Lower leg skin (tissue), 4 donors: Measurements from ENCODE around the gene NME5. TPM values are rescaled to one million over a fixed set of nuclear protein-coding genes. Genes with fewer than 3 reads are reported as not detected.

Experiments
- DNase-seq, 2 donors: peaks; one replicate each; pipeline ENCODE4 v3.0.0-alpha.2; 2019; ENCODE audit warnings: low spot score in 2 of 2
- H3K4me3 ChIP-seq: fragments of 200-600 bp; sonication (generic); 2 replicates; pipeline ENCODE4 v1.5.1; 2017; ENCODE audit warnings: mild to moderate bottlenecking, low read depth; ENCODE audit not compliant: poor library complexity, severe bottlenecking
- POLR2A ChIP-seq, 2 donors: fragments of 450-650 bp; IDR thresholded peaks; one replicate each; pipeline ENCODE4 v1.6.1; 2016 to 2017; ENCODE audit warnings: antibody characterized with exemption in 2 of 2, mild to moderate bottlenecking in 1 of 2, moderate library complexity in 1 of 2
- WGBS, 2 donors: methylation state at CpG; one replicate each; pipeline ENCODE4 v1.1.5; 2018; 5-methylcytosine and 5-hydroxymethylcytosine counted together
- intact Hi-C: fragments of 100-400 bp; cut with DNase I; formaldehyde crosslinking; loops from one replicate; pipeline ENCODE4 v1.15.0; 2023; ENCODE audit warnings: low total_unique reads
- total RNA-seq, 4 donors: library from RNA; depleted of rRNA; stranded (reverse); fragments of >200 nt; gene quantifications; one replicate each; pipeline ENCODE4 v1.1.0, GENCODE V29; 2016
- TF ChIP-seq, protein P1 (sequence below), 3 donors: fragments of 450-650 bp; IDR thresholded peaks; one replicate each; pipeline ENCODE4 v1.5.1; 2016; ENCODE audit warnings: antibody characterized with exemption in 3 of 3, mild to moderate bottlenecking in 3 of 3, moderate library complexity in 2 of 3

NME5 gene
- total RNA-seq, 4 donors from 2014 or later, result 0.49 to 1.7 TPM; not detected in 2

DNA sequence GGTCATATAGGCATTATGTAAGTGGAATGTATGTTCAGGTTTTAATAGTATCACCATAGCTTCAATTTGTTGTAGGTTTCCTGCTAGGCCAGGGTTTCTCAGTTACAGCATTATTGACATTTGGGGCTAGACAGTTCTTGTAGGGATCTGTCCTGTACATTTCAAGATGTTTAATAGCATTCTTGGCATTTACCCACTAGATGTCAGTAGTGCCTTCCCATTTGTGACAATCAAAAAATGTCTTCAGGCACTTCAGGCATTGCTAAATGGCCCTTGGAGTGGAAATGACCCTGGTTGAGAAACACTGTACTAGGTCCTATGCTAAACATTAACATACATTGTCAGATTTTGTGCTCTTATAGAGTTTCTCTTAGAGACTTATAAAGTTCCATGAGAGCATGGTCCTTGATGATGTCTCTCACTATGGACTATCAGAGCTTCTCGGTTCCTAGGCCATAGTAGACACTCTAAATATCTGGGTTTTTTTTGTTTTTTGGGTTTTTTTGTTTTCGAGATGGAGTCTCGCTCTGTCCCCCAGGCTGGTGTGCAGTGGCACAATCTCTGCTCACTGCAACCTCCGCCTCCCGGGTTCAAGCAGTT lies 41.1 kb upstream of the NME5 start:
- DNase-seq, result no peak
- WGBS, 2 donors, result 74% methylated on average over 5 of the region's 5 CpGs
- intact Hi-C loops, result no loop called here
- no peak for TF ChIP-seq POLR2A (IDR thresholded peaks at IDR 0.05)
- TF ChIP-seq, protein P1, sequence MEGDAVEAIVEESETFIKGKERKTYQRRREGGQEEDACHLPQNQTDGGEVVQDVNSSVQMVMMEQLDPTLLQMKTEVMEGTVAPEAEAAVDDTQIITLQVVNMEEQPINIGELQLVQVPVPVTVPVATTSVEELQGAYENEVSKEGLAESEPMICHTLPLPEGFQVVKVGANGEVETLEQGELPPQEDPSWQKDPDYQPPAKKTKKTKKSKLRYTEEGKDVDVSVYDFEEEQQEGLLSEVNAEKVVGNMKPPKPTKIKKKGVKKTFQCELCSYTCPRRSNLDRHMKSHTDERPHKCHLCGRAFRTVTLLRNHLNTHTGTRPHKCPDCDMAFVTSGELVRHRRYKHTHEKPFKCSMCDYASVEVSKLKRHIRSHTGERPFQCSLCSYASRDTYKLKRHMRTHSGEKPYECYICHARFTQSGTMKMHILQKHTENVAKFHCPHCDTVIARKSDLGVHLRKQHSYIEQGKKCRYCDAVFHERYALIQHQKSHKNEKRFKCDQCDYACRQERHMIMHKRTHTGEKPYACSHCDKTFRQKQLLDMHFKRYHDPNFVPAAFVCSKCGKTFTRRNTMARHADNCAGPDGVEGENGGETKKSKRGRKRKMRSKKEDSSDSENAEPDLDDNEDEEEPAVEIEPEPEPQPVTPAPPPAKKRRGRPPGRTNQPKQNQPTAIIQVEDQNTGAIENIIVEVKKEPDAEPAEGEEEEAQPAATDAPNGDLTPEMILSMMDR (IDR thresholded peaks at IDR 0.05), result no peak
- H3K4me3 ChIP-seq, result no peak overlapping the region

DNA sequence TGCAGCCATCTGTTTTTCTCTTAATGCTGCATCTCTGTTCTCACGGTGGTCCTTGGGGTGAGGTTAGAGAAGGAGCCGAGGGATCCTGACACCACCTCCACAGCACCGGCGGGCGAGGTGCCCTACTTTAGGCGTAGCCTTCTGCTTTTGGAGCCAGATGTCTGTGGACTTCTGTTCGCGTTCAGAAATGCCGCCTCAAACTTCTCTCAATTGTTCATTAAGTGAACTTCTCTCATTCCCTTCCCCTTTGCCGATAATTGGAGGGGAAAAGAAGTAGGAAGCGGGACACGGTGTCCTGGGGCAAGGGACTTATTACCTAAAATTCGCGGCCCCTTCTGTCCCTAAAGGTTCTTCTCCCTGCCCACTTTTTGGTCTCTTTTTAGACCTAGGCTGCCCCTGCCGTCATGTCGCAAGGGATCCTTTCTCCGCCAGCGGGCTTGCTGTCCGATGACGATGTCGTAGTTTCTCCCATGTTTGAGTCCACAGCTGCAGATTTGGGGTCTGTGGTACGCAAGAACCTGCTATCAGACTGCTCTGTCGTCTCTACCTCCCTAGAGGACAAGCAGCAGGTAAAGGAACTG lies 40.1 kb upstream of the NME5 start:
- H3K4me3 ChIP-seq, result no peak overlapping the region
- intact Hi-C loops, result no loop called here
- no peak for DNase-seq
- no peak for TF ChIP-seq POLR2A (IDR thresholded peaks at IDR 0.05)
- TF ChIP-seq, protein P1 (IDR thresholded peaks at IDR 0.05), result no peak
- 2 to 3% methylated on average over 23 of the region's 23 CpGs for WGBS, 2 donors

DNA sequence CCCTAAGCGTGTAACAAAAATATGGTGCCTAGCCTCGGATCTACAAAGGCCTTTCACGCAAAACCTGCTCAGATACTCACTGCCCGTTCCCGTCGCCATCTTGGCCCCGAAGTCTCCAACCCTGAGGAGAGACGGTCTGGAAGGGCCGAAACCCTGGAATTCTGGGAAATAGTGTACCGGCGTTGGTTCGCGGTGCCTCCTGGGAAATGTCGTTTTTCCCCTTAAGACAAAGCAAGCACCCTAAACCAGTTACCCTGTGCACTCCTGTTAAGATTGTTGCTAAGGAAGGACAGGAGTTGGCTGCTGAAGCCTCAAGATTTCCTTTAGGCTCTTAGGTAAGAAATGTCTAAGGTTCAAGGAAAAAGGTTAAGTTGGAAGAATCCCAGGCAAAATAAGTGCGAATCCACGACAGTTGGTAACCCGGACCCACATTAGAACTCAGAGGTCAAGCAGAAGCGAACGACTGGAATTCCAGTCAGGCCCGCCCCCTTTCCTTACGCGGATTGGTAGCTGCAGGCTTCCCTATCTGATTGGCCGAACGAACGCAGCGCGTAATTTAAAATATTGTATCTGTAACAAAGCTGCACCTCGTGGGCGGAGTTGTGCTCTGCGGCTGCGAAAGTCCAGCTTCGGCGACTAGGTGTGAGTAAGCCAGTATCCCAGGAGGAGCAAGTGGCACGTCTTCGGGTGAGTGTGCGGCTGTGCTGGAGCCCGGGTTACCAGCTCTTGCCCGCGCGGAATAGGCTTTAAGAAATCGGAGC lies 39.5 kb upstream of the NME5 start, which contains the start of the genes BRD8 and KIF20A:
TSS of gene BRD8 (minus strand) at position 115 of the 761 bp plus-strand sequence. CDS start at position 99, 16 bp downstream.
TSS of gene KIF20A (plus strand) at position 597 of the 761 bp plus-strand sequence. CDS start 569 bp downstream, outside the sequence.
- 1% methylated on average over 41 of the region's 41 CpGs for WGBS, 2 donors

DNA sequence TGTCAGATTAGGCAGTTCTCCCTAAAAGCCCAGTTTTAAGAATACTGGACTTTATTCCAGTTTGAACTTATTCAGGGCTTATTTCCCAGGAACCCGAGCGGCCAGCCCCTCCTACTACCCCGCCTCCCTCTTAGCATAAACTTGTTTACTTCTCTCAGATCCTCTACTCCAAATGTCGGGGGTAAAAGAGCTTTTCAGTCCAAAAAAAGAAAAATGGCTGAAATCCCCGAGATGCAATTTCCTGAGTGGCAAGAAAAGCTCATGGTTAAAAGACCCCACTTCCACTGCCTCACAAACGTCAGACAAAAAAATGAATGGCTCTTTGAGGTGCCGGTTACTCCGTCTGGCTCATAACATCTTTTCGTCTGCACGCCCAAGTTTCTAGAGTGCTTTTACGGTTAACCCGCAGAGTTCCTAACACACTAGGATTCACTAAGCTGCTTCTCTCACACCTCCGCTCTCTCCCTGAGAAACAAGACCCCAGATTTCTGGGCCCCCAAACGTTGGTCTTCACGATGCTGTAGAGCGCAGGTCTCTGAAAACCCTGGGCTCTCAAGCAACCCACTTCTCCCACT lies 38.8 kb upstream of the NME5 start:
- TF ChIP-seq, protein P1 (IDR thresholded peaks at IDR 0.05), result no peak
- no peak for TF ChIP-seq POLR2A (IDR thresholded peaks at IDR 0.05)
- peak in 1 of 2 donors; percentile 20 for DNase-seq
- WGBS, 2 donors, result 0% methylated on average over 16 of the region's 16 CpGs
- intact Hi-C loops, result no loop called here
- H3K4me3 ChIP-seq, result peak overlapping the region; percentile 59

More for the DNA sequence above, 39.5 kb upstream of the NME5 start, which contains the start of the genes BRD8 and KIF20A:
- peak within 1 kb of the TSS; percentile 59 for H3K4me3 ChIP-seq
- TF ChIP-seq, protein P1 (IDR thresholded peaks at IDR 0.05), result no peak
- no peak for TF ChIP-seq POLR2A (IDR thresholded peaks at IDR 0.05)
- DNase-seq, result peak; percentile 98 to 99
- intact Hi-C loops, result no loop called here

DNA sequence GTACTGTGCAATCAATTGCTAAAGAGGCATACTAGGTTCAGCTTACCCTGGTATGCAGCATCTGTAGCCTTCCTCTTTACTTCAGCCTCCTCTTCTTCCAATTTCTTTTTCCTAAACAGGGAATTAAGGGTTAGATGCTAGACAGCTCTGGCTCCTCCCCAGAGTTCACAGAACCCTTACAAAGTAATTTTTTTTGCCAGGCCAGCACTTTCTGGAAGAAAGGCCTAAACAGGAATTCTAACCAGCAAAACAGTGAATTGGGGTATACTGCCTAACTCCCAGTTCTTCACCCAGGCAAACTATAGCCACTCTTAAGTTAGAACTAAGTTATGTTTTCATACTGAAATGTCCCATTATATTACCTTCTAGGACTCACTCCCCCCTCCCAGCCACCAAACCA lies 31.1 kb upstream of the NME5 start:
- intact Hi-C loops, result no loop called here
- no peak overlapping the region for H3K4me3 ChIP-seq
- DNase-seq, result no peak
- TF ChIP-seq, protein P1 (IDR thresholded peaks at IDR 0.05), result no peak
- TF ChIP-seq POLR2A (IDR thresholded peaks at IDR 0.05), result no peak
